Measurements from ENCODE around the gene PRKG1.

Gene PRKG1

DNA sequence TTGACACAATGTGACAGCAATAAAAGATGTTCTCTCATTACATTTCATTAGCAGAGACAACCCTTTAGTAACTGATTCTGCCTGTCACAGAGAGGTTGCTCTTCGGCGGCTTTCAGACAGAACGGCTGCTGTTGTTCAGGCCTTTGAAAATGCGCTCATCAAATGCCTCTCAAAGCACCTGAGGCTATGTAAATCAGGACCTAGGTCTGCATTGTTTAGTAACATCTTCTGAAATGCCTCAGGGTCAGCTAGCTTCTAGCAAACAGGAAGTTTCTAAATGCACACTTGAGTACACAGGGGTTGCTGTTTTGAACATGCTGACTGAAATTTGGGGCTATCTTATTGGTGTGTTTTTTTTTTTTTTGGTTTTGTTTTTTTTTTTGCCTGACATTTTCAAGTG, 1096.5 kb downstream of the PRKG1 start:
- H2BK12ac ChIP-seq (ENCODE audit: low read length): no peak overlapping the region
- no peak overlapping the region for H3K14ac ChIP-seq (ENCODE audit: low read length)
- no peak overlapping the region for H3K9ac ChIP-seq (ENCODE audit: low read depth, low read length, poor library complexity)
- no peak for DNase-seq (ENCODE audit: low spot score)
- H3K4me3 ChIP-seq (ENCODE audit: low read length in 2 of 2): no peak overlapping the region
- no peak overlapping the region for H4K8ac ChIP-seq (ENCODE audit: low read depth, low read length)
- no peak overlapping the region for H2AK5ac ChIP-seq (ENCODE audit: low read depth, low read length)
- no peak overlapping the region for H3K4me2 ChIP-seq (ENCODE audit: insufficient read depth, low read length, poor library complexity, severe bottlenecking)
- H3K9me3 ChIP-seq (replicated peaks in 1 of 2; ENCODE audit: control insufficient read depth in 2 of 2, insufficient read depth in 1 of 2, low read depth in 1 of 2, low read length in 2 of 2): no peaks in the 10 kb centered on the region
- no peak overlapping the region for H2AFZ ChIP-seq (ENCODE audit: low read length)
- no peaks in the 10 kb centered on the region for H3K36me3 ChIP-seq (replicated peaks in 1 of 2; ENCODE audit: control insufficient read depth in 2 of 2, insufficient read depth in 2 of 2, low read length in 2 of 2)
- no peaks in the 10 kb centered on the region for H3K4me1 ChIP-seq (ENCODE audit: control insufficient read depth in 2 of 2, insufficient read depth in 1 of 2, low read depth in 1 of 2, low read length in 2 of 2)
- no peaks in the 10 kb centered on the region for H3K27me3 ChIP-seq (ENCODE audit: control insufficient read depth in 3 of 3, insufficient read depth in 3 of 3, low read depth in 1 of 3, low read length in 3 of 3)
- WGBS, 2 donors (ENCODE audit: extremely low coverage in 2 of 2, insufficient read length in 2 of 2, insufficient replicate concordance in 1 of 2): no CpG with 5 or more reads among the region's 4 CpGs
- H3K4ac ChIP-seq (ENCODE audit: low read length): no peak overlapping the region
- H2BK120ac ChIP-seq (ENCODE audit: low read depth, low read length): no peak overlapping the region
- no peaks in the 10 kb centered on the region for H3K79me1 ChIP-seq (ENCODE audit: low read depth, low read length)
- no peak overlapping the region for H3K27ac ChIP-seq (replicated peaks; ENCODE audit: low read length)
- H3K18ac ChIP-seq (ENCODE audit: low read length): no peak overlapping the region
- H3K23ac ChIP-seq (ENCODE audit: low read depth, low read length, poor library complexity): no peak overlapping the region
- no peak overlapping the region for H2BK15ac ChIP-seq (ENCODE audit: low read length)
- no peak overlapping the region for H4K91ac ChIP-seq (ENCODE audit: low read depth, low read length, poor library complexity)
- H2BK5ac ChIP-seq (ENCODE audit: low read length): no peak overlapping the region

DNA sequence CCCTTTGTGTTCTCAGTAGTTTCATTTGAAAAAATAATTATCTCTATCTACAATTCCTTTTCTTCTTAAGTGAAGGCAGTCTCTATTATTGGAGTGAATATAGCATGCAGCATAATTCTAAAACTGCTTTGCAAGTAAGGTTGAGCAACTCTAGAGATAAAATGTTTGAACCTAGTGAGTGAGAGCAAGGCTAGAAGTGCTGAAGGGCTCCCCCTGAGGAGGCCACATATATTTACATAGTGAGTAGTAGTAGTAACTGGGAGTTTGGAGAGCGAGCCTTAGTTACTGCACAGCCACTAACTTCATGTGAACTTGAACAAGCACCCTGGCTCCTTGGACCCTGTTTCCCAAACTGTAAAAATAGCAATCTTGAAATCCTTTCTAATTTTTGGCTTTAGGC, 1098.3 kb downstream of the PRKG1 start:
- Histone ChIP-seq H4K8ac (ENCODE audit: low read depth, low read length) (no peak overlapping the region), H2BK120ac (ENCODE audit: low read depth, low read length) (no peak overlapping the region), H3K36me3 (replicated peaks in 1 of 2; ENCODE audit: control insufficient read depth in 2 of 2, insufficient read depth in 2 of 2, low read length in 2 of 2) (no peaks in the 10 kb centered on the region), H3K27me3 (ENCODE audit: control insufficient read depth in 3 of 3, insufficient read depth in 3 of 3, low read depth in 1 of 3, low read length in 3 of 3) (no peaks in the 10 kb centered on the region), H4K91ac (ENCODE audit: low read depth, low read length, poor library complexity) (no peak overlapping the region), H3K4me3 (ENCODE audit: low read length in 2 of 2) (no peak overlapping the region), H3K23ac (ENCODE audit: low read depth, low read length, poor library complexity) (no peak overlapping the region), H3K9ac (ENCODE audit: low read depth, low read length, poor library complexity) (no peak overlapping the region), H3K9me3 (replicated peaks in 1 of 2; ENCODE audit: control insufficient read depth in 2 of 2, insufficient read depth in 1 of 2, low read depth in 1 of 2, low read length in 2 of 2) (no peaks in the 10 kb centered on the region), H2BK15ac (ENCODE audit: low read length) (no peak overlapping the region), H2AFZ (ENCODE audit: low read length) (no peak overlapping the region), H2BK12ac (ENCODE audit: low read length) (no peak overlapping the region), H3K14ac (ENCODE audit: low read length) (no peak overlapping the region), H3K79me1 (ENCODE audit: low read depth, low read length) (no peaks in the 10 kb centered on the region), H3K4ac (ENCODE audit: low read length) (no peak overlapping the region), H3K27ac (replicated peaks; ENCODE audit: low read length) (no peak overlapping the region), H2AK5ac (ENCODE audit: low read depth, low read length) (no peak overlapping the region), H3K4me2 (ENCODE audit: insufficient read depth, low read length, poor library complexity, severe bottlenecking) (no peak overlapping the region), H2BK5ac (ENCODE audit: low read length) (no peak overlapping the region), H3K4me1 (ENCODE audit: control insufficient read depth in 2 of 2, insufficient read depth in 1 of 2, low read depth in 1 of 2, low read length in 2 of 2) (no peaks in the 10 kb centered on the region), H3K18ac (ENCODE audit: low read length) (no peak overlapping the region)
- no peak for DNase-seq (ENCODE audit: low spot score)
- no CpG with 5 or more reads among the region's 1 CpG for WGBS, 2 donors (ENCODE audit: extremely low coverage in 2 of 2, insufficient read length in 2 of 2, insufficient replicate concordance in 1 of 2)

DNA sequence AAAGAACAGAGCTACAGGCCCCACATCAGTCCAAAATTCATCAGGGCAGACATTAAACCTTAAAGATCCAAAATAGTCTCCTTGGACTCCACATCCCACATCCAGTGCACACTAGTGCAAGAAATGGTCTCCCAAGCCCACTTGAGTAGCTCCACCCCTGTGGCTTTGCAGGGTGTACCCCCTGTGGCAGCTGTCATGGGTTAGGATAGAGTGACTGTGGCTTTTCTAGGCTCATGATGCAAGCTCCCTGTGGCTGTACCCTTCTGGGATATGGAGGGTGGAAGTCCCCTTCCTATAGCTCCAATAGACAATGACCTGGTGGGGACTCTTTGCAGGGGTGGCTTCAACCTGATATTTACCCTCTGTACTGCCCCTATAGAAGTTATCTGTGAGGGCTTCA, 1111.0 kb downstream of the PRKG1 start:
- Histone ChIP-seq H3K4me3 (ENCODE audit: low read length in 2 of 2) (no peak overlapping the region), H3K18ac (ENCODE audit: low read length) (no peak overlapping the region), H2BK15ac (ENCODE audit: low read length) (no peak overlapping the region), H2BK12ac (ENCODE audit: low read length) (no peak overlapping the region), H4K8ac (ENCODE audit: low read depth, low read length) (no peak overlapping the region), H3K4me2 (ENCODE audit: insufficient read depth, low read length, poor library complexity, severe bottlenecking) (no peak overlapping the region), H2BK5ac (ENCODE audit: low read length) (no peak overlapping the region), H2AK5ac (ENCODE audit: low read depth, low read length) (no peak overlapping the region), H3K36me3 (replicated peaks in 1 of 2; ENCODE audit: control insufficient read depth in 2 of 2, insufficient read depth in 2 of 2, low read length in 2 of 2) (no peaks in the 10 kb centered on the region), H2BK120ac (ENCODE audit: low read depth, low read length) (no peak overlapping the region), H2AFZ (ENCODE audit: low read length) (no peak overlapping the region), H3K4me1 (ENCODE audit: control insufficient read depth in 2 of 2, insufficient read depth in 1 of 2, low read depth in 1 of 2, low read length in 2 of 2) (no peaks in the 10 kb centered on the region), H3K23ac (ENCODE audit: low read depth, low read length, poor library complexity) (no peak overlapping the region), H3K4ac (ENCODE audit: low read length) (no peak overlapping the region), H3K79me1 (ENCODE audit: low read depth, low read length) (no peaks in the 10 kb centered on the region), H3K9me3 (replicated peaks in 1 of 2; ENCODE audit: control insufficient read depth in 2 of 2, insufficient read depth in 1 of 2, low read depth in 1 of 2, low read length in 2 of 2) (peaks cover 0 to 6% of the 10 kb centered on the region in 2 donors), H3K27me3 (ENCODE audit: control insufficient read depth in 3 of 3, insufficient read depth in 3 of 3, low read depth in 1 of 3, low read length in 3 of 3) (no peaks in the 10 kb centered on the region), H4K91ac (ENCODE audit: low read depth, low read length, poor library complexity) (no peak overlapping the region), H3K14ac (ENCODE audit: low read length) (no peak overlapping the region), H3K9ac (ENCODE audit: low read depth, low read length, poor library complexity) (no peak overlapping the region), H3K27ac (replicated peaks; ENCODE audit: low read length) (no peak overlapping the region)
- no peak for DNase-seq (ENCODE audit: low spot score)

DNA sequence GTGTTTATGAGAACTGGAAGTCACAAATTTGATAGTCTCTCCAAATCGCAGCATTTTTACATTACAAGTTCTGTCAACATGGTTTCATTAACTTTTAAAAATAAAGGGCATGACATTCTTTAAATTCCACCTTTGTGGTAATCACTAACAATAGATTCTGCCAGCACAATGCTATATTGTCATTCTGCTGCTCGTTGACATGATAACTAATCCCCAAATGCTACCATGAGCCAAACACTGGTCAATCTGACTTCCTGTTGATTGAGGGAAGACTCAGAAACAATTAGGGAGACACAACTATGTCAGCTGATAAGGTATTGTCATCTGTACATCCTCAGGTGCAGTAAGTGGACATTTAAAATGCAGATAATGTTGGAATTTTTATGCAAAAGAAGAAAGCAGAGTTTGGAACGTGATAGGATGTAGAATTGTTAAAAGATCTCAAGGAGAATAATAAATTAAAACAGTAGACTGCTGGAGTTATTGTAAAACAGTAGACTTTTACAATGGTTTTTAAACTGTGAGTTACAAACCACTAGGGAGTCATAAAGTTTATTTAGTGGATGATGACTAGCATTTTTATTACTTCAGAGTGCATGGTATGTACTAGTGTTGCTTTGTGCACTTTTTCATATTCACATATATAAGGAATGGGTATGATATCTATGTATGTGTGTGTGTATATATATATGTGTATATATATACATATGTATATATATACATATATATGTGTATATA, 1113.4 kb downstream of the PRKG1 start:
- Histone ChIP-seq H3K23ac (ENCODE audit: low read depth, low read length, poor library complexity) (no peak overlapping the region), H3K9ac (ENCODE audit: low read depth, low read length, poor library complexity) (no peak overlapping the region), H2BK5ac (ENCODE audit: low read length) (no peak overlapping the region), H3K36me3 (replicated peaks in 1 of 2; ENCODE audit: control insufficient read depth in 2 of 2, insufficient read depth in 2 of 2, low read length in 2 of 2) (no peaks in the 10 kb centered on the region), H3K4ac (ENCODE audit: low read length) (no peak overlapping the region), H4K8ac (ENCODE audit: low read depth, low read length) (no peak overlapping the region), H2AK5ac (ENCODE audit: low read depth, low read length) (no peak overlapping the region), H4K91ac (ENCODE audit: low read depth, low read length, poor library complexity) (no peak overlapping the region), H3K14ac (ENCODE audit: low read length) (no peak overlapping the region), H2BK120ac (ENCODE audit: low read depth, low read length) (no peak overlapping the region), H3K9me3 (replicated peaks in 1 of 2; ENCODE audit: control insufficient read depth in 2 of 2, insufficient read depth in 1 of 2, low read depth in 1 of 2, low read length in 2 of 2) (peaks cover 0 to 4% of the 10 kb centered on the region in 2 donors), H2AFZ (ENCODE audit: low read length) (no peak overlapping the region), H2BK12ac (ENCODE audit: low read length) (no peak overlapping the region), H3K79me1 (ENCODE audit: low read depth, low read length) (no peaks in the 10 kb centered on the region), H3K27me3 (ENCODE audit: control insufficient read depth in 3 of 3, insufficient read depth in 3 of 3, low read depth in 1 of 3, low read length in 3 of 3) (no peaks in the 10 kb centered on the region), H3K4me1 (ENCODE audit: control insufficient read depth in 2 of 2, insufficient read depth in 1 of 2, low read depth in 1 of 2, low read length in 2 of 2) (no peaks in the 10 kb centered on the region), H3K27ac (replicated peaks; ENCODE audit: low read length) (no peak overlapping the region), H3K4me3 (ENCODE audit: low read length in 2 of 2) (no peak overlapping the region), H3K4me2 (ENCODE audit: insufficient read depth, low read length, poor library complexity, severe bottlenecking) (no peak overlapping the region), H3K18ac (ENCODE audit: low read length) (no peak overlapping the region), H2BK15ac (ENCODE audit: low read length) (no peak overlapping the region)
- WGBS, 2 donors (ENCODE audit: extremely low coverage in 2 of 2, insufficient read length in 2 of 2, insufficient replicate concordance in 1 of 2): 100% methylated on average over 1 of the region's 3 CpGs; no CpG with 5 or more reads in 1 of the 2 donors
- no peak for DNase-seq (ENCODE audit: low spot score)
